ENCODE data around the gene PRH2. TPM values are rescaled to one million over a fixed set of nuclear protein-coding genes. Genes with fewer than 3 reads are reported as not detected.

The PRH2 gene
- total and polyA plus RNA-seq, 2 donors (not counting 3 experiments of a cell fraction or from before 2014, with no cell fraction given) = not detected

DNA sequence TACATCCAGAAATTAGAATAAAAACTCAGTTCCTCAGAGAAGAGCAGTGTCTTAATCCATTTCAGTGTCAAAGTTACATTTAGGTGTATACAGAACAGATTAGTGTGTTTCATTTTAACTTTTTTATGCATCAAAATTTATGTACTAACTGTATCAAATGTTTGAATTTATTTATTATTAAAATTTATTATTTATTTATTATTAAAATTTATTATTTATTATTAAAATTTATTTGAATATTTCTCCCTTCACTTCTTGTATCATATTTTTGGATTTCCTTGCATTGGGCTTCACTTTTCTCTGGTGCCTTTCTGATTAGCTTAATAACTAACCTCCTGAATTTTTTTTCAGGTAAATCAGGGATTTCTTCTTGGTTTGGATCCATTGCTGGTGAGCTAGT, 12.3 kb downstream of the PRH2 start:
- Histone ChIP-seq H3K9ac (replicated peaks; ENCODE audit: extremely low read depth, insufficient read depth, low read length) (no peak overlapping the region), H3K27ac (ENCODE audit: insufficient read depth, low read depth, low read length) (no peak overlapping the region), H3K9me3 (replicated peaks; ENCODE audit: control insufficient read depth, insufficient read depth, low read length) (no peaks in the 10 kb centered on the region), H3K27me3 (ENCODE audit: control insufficient read depth in 2 of 2, insufficient read depth in 2 of 2, low read length in 2 of 2) (no peaks in the 10 kb centered on the region), H3K79me2 (ENCODE audit: control insufficient read depth, insufficient read depth, low read length) (no peaks in the 10 kb centered on the region), H3K36me3 (ENCODE audit: control insufficient read depth in 2 of 2, extremely low read depth in 1 of 2, insufficient read depth in 2 of 2, low read length in 2 of 2) (no peaks in the 10 kb centered on the region), H3K4me1 (ENCODE audit: control insufficient read depth, extremely low read depth, insufficient read depth, low read length) (no peaks in the 10 kb centered on the region), H3K4me3 (replicated peaks in 1 of 3; ENCODE audit: insufficient read depth in 1 of 3, low read depth in 1 of 3, low read length in 3 of 3) (no peak overlapping the region), H3K9me1 (replicated peaks; ENCODE audit: control insufficient read depth, extremely low read depth, insufficient read depth, low read length) (no peaks in the 10 kb centered on the region), H2AFZ (ENCODE audit: low read depth, low read length) (no peak overlapping the region), H4K20me1 (replicated peaks; ENCODE audit: control insufficient read depth, extremely low read depth, insufficient read depth, low read length) (peaks cover 2% of the 10 kb centered on the region), H3K4me2 (ENCODE audit: insufficient read depth, low read length) (no peak overlapping the region)
- FAIRE-seq = no peak
- DNase-seq (ENCODE audit: low read depth, low spot score) = no peak
- no peak for TF ChIP-seq JUN (IDR thresholded peaks at IDR 0.05; ENCODE audit: borderline replicate concordance, insufficient read depth, insufficient read length, low read depth)
- no peak for TF ChIP-seq GATA2 (IDR thresholded peaks at IDR 0.05; ENCODE audit: insufficient read depth, insufficient read length, low read depth, low read length)
- TF ChIP-seq POLR2A (IDR thresholded peaks at IDR 0.05; ENCODE audit: low read depth, low read length) = no peak
- TF ChIP-seq POLR2AphosphoS5 (IDR thresholded peaks at IDR 0.05; ENCODE audit: insufficient read depth, low read depth, low read length) = no peak
- TF ChIP-seq EZH2 (IDR thresholded peaks at IDR 0.05; ENCODE audit: borderline replicate concordance, low read depth, low read length, severe bottlenecking) = no peak
- TF ChIP-seq FOS (IDR thresholded peaks at IDR 0.05; ENCODE audit: borderline replicate concordance, insufficient read depth, low read length) = no peak
- TF ChIP-seq MYC (IDR thresholded peaks at IDR 0.05; ENCODE audit: low read depth, low read length) = no peak
- TF ChIP-seq, protein P1, sequence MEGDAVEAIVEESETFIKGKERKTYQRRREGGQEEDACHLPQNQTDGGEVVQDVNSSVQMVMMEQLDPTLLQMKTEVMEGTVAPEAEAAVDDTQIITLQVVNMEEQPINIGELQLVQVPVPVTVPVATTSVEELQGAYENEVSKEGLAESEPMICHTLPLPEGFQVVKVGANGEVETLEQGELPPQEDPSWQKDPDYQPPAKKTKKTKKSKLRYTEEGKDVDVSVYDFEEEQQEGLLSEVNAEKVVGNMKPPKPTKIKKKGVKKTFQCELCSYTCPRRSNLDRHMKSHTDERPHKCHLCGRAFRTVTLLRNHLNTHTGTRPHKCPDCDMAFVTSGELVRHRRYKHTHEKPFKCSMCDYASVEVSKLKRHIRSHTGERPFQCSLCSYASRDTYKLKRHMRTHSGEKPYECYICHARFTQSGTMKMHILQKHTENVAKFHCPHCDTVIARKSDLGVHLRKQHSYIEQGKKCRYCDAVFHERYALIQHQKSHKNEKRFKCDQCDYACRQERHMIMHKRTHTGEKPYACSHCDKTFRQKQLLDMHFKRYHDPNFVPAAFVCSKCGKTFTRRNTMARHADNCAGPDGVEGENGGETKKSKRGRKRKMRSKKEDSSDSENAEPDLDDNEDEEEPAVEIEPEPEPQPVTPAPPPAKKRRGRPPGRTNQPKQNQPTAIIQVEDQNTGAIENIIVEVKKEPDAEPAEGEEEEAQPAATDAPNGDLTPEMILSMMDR (IDR thresholded peaks at IDR 0.05; ENCODE audit: extremely low read depth in 1 of 2, insufficient read depth in 1 of 2, low read depth in 1 of 2, low read length in 2 of 2) = no peak
- CTCF ChIA-PET = no interaction called here
- intact Hi-C loops (cut with micrococcal nuclease) = no loop called here
- POLR2A ChIA-PET = no interaction called here
- no TSS peak for BruUV-seq (replicated peaks)
- dilution Hi-C loops (cut with MboI; ENCODE audit: extremely low pct_ligation_motif_present, low sequenced_read_pairs) = no loop called here

All from endothelial cell of umbilical vein (primary cell).